Measurements from ENCODE around the gene KRTAP3-1. TPM values are rescaled to one million over a fixed set of nuclear protein-coding genes. Genes with fewer than 3 reads are reported as not detected.

The KRTAP3-1 gene
- total RNA-seq, 2 experiments from 2014 or later, result not detected

DNA sequence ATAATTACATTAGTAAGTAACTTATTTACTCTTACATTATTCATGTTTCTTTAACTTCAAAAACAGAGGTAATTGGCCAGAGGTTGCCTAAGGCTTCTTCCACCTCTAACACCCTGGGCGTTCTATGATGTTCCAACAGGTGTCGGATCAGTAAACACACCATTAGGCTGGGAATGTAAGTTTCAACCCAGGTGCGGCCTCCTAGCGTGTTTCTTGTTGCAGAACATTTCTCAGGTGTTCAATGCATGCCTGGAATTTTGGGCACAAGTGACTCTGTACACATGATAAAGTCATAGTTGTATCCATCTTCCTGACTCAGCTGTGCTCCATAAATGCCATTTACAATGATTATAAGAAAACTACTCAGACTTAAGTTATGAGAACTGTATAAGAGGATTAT is 45.1 kb upstream of the KRTAP3-1 start:
- Histone ChIP-seq H3K27ac (ENCODE audit: low read depth, low read length, poor library complexity, severe bottlenecking) (no peak overlapping the region), H3K79me2 (ENCODE audit: insufficient read depth, low read depth, low read length) (no peaks in the 10 kb centered on the region), H3K9me3 (ENCODE audit: low read length) (no peaks in the 10 kb centered on the region), H2AFZ (ENCODE audit: low read length) (no peak overlapping the region), H4K20me1 (ENCODE audit: insufficient read depth, low read length) (no peaks in the 10 kb centered on the region), H3K4me2 (ENCODE audit: low read length) (no peak overlapping the region), H3K4me3 (ENCODE audit: low read depth, low read length, poor library complexity, severe bottlenecking) (no peak overlapping the region), H3K36me3 (ENCODE audit: insufficient read depth, low read length) (no peaks in the 10 kb centered on the region), H3K9me2 (ENCODE audit: insufficient read depth, low read length) (no peaks in the 10 kb centered on the region), H3K4me1 (ENCODE audit: insufficient read depth, low read length, poor library complexity, severe bottlenecking) (no peaks in the 10 kb centered on the region)
- ChIA-PET CTCF (ENCODE audit: unreplicated experiment) (no interaction called here), POLR2A (no interaction called here)
- DNase-seq (ENCODE audit: low spot score), result no peak
- TF ChIP-seq EZH2phosphoT487 (IDR thresholded peaks at IDR 0.05; ENCODE audit: borderline replicate concordance, low read depth, low read length), result no peak
- TF ChIP-seq, protein P1, sequence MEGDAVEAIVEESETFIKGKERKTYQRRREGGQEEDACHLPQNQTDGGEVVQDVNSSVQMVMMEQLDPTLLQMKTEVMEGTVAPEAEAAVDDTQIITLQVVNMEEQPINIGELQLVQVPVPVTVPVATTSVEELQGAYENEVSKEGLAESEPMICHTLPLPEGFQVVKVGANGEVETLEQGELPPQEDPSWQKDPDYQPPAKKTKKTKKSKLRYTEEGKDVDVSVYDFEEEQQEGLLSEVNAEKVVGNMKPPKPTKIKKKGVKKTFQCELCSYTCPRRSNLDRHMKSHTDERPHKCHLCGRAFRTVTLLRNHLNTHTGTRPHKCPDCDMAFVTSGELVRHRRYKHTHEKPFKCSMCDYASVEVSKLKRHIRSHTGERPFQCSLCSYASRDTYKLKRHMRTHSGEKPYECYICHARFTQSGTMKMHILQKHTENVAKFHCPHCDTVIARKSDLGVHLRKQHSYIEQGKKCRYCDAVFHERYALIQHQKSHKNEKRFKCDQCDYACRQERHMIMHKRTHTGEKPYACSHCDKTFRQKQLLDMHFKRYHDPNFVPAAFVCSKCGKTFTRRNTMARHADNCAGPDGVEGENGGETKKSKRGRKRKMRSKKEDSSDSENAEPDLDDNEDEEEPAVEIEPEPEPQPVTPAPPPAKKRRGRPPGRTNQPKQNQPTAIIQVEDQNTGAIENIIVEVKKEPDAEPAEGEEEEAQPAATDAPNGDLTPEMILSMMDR (conservative IDR thresholded peaks at IDR 0.05; ENCODE audit: low read length), result no peak
- intact Hi-C loops (cut with micrococcal nuclease; ENCODE audit: unreplicated experiment), result no loop called here
- no TSS peak for BruUV-seq (replicated peaks)

- DNase-seq (ENCODE audit: low spot score), result no peak
- no peak overlapping the region for H3K4me3 ChIP-seq (ENCODE audit: low read depth, low read length, poor library complexity, severe bottlenecking)
- H3K27ac ChIP-seq (ENCODE audit: low read depth, low read length, poor library complexity, severe bottlenecking), result no peak overlapping the region
- H3K9me2 ChIP-seq (ENCODE audit: insufficient read depth, low read length), result no peaks in the 10 kb centered on the region
- CTCF ChIA-PET (ENCODE audit: unreplicated experiment), result no interaction called here
- TF ChIP-seq, protein P1 (conservative IDR thresholded peaks at IDR 0.05; ENCODE audit: low read length), result no peak
- no peak for TF ChIP-seq EZH2phosphoT487 (IDR thresholded peaks at IDR 0.05; ENCODE audit: borderline replicate concordance, low read depth, low read length)
- intact Hi-C loops (cut with micrococcal nuclease; ENCODE audit: unreplicated experiment), result no loop called here
- H2AFZ ChIP-seq (ENCODE audit: low read length), result no peak overlapping the region
- H3K79me2 ChIP-seq (ENCODE audit: insufficient read depth, low read depth, low read length), result no peaks in the 10 kb centered on the region
- no peak overlapping the region for H3K4me2 ChIP-seq (ENCODE audit: low read length)
- POLR2A ChIA-PET, result no interaction called here
- no peaks in the 10 kb centered on the region for H4K20me1 ChIP-seq (ENCODE audit: insufficient read depth, low read length)
- H3K9me3 ChIP-seq (ENCODE audit: low read length), result no peaks in the 10 kb centered on the region
- no TSS peak for BruUV-seq (replicated peaks)
- H3K36me3 ChIP-seq (ENCODE audit: insufficient read depth, low read length), result no peaks in the 10 kb centered on the region
- no peaks in the 10 kb centered on the region for H3K4me1 ChIP-seq (ENCODE audit: insufficient read depth, low read length, poor library complexity, severe bottlenecking)
These were observed 43.6 kb upstream of the KRTAP3-1 start for GRCh38 chr17:41052566-41052965.

DNA sequence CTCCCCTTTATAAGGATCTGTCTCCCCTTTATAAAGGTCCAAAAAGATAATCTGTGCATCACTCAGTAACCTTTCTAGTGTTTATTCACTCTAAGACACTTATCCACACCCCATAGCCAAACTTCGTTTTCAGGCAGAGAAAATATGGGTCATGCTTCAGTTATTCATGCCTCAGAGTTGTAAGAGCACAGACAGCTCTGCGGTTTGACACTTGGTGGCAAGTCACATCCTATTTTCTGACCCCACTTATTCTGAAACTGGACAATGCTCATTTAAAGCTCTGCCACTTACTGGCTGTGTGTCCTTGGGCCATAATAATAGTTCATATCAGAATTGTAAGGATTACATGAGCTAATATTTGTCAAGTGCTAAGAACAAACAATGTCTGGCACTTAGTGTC is 40.2 kb upstream of the KRTAP3-1 start:
- CTCF ChIA-PET (ENCODE audit: unreplicated experiment), result no interaction called here
- H3K9me2 ChIP-seq (ENCODE audit: insufficient read depth, low read length), result no peaks in the 10 kb centered on the region
- DNase-seq (ENCODE audit: low spot score), result no peak

More for the DNA sequence above, 40.2 kb upstream of the KRTAP3-1 start:
- no peaks in the 10 kb centered on the region for H3K4me1 ChIP-seq (ENCODE audit: insufficient read depth, low read length, poor library complexity, severe bottlenecking)
- H3K4me2 ChIP-seq (ENCODE audit: low read length), result no peak overlapping the region
- H2AFZ ChIP-seq (ENCODE audit: low read length), result no peak overlapping the region
- no TSS peak for BruUV-seq (replicated peaks)
- intact Hi-C loops (cut with micrococcal nuclease; ENCODE audit: unreplicated experiment), result no loop called here
- H3K79me2 ChIP-seq (ENCODE audit: insufficient read depth, low read depth, low read length), result no peaks in the 10 kb centered on the region
- H3K36me3 ChIP-seq (ENCODE audit: insufficient read depth, low read length), result no peaks in the 10 kb centered on the region
- no peaks in the 10 kb centered on the region for H4K20me1 ChIP-seq (ENCODE audit: insufficient read depth, low read length)
- H3K4me3 ChIP-seq (ENCODE audit: low read depth, low read length, poor library complexity, severe bottlenecking), result no peak overlapping the region
- POLR2A ChIA-PET, result no interaction called here
- H3K27ac ChIP-seq (ENCODE audit: low read depth, low read length, poor library complexity, severe bottlenecking), result no peak overlapping the region
- no peak for TF ChIP-seq EZH2phosphoT487 (IDR thresholded peaks at IDR 0.05; ENCODE audit: borderline replicate concordance, low read depth, low read length)
- TF ChIP-seq, protein P1 (conservative IDR thresholded peaks at IDR 0.05; ENCODE audit: low read length), result no peak
- no peaks in the 10 kb centered on the region for H3K9me3 ChIP-seq (ENCODE audit: low read length)

All from OCI-LY7 (cell line).